HEK293 (cell line): ENCODE data around the gene USP7.
A peak's percentile ranks its signal among the peaks of the same experiment; 100 is the strongest.

Source experiments
- CTCF ChIA-PET: fragments of 350-600 bp; formaldehyde crosslinking; extraction: SDS; loops from one replicate; lab custom pipeline; 2021; ENCODE audit warnings: antibody characterized with exemption; lab: Yijun Ruan, JAX
- POLR2A ChIA-PET: fragments of 300-600 bp; formaldehyde crosslinking; extraction: SDS; loops from one replicate; lab custom pipeline; 2020; ENCODE audit warnings: antibody characterized with exemption, inconsistent platforms; lab: Yijun Ruan, JAX
- H3K27ac ChIP-seq: fragments of 200-500 bp; sonication (Bioruptor generic); 2 replicates; pipeline ENCODE4 v1.5.1; 2014; ENCODE audit warnings: low read depth, low read length, control low read depth, inconsistent platforms; ENCODE audit errors: extremely low read depth
- H3K36me3 ChIP-seq, 2 experiments: fragments of 200-500 bp in 1 of 2; sonication (Bioruptor generic) in 1 of 2; 1 replicate in 1 of 2; 2 replicates in 1 of 2; pipeline ENCODE4 v1.5.1; 2014 to 2017; ENCODE audit warnings: inconsistent platforms in 2 of 2, low read length in 2 of 2; ENCODE audit not compliant: control insufficient read depth in 2 of 2, insufficient read depth in 1 of 2
- H3K4me1 ChIP-seq: fragments of 200-500 bp; sonication (Bioruptor generic); 2 replicates; pipeline ENCODE4 v1.5.1; 2014; ENCODE audit warnings: mild to moderate bottlenecking, low read length, inconsistent platforms; ENCODE audit not compliant: control insufficient read depth, insufficient read depth
- H3K4me3 ChIP-seq: 2 replicates; pipeline ENCODE4 v1.5.1; 2011; ENCODE audit warnings: low read depth, mild to moderate bottlenecking, control low read depth, low read length, moderate library complexity
- H3K9me3 ChIP-seq: fragments of 200-500 bp; sonication (Bioruptor generic); 2 replicates; pipeline ENCODE4 v1.5.1; 2014; ENCODE audit warnings: low read depth, low read length, inconsistent platforms; ENCODE audit not compliant: control insufficient read depth, insufficient read depth
- ELK4 ChIP-seq: IDR thresholded peaks from 2 replicates; pipeline ENCODE4 v1.6.1; 2011; ENCODE audit warnings: mild to moderate bottlenecking, low read depth, low read length, borderline replicate concordance
- HOXC10 ChIP-seq: sonication (generic); formaldehyde crosslinking; IDR thresholded peaks from 2 replicates; pipeline ENCODE4 v1.8.1; 2023; ENCODE audit warnings: mild to moderate bottlenecking, missing genetic modification reagents
- KLF10 ChIP-seq: fragments of 450-650 bp; IDR thresholded peaks from 2 replicates; pipeline ENCODE4 v1.5.1; 2018; ENCODE audit warnings: missing biosample characterization, mild to moderate bottlenecking, missing genetic modification characterization
- PRDM10 ChIP-seq: fragments of 450-650 bp; formaldehyde crosslinking; IDR thresholded peaks from 2 replicates; pipeline ENCODE4 v1.5.1; 2016; ENCODE audit warnings: missing biosample characterization, missing genetic modification characterization
- SETDB1 ChIP-seq: IDR thresholded peaks from one replicate; pipeline ENCODE4 v1.6.1; 2017; ENCODE audit warnings: mild to moderate bottlenecking, low read length, moderate library complexity, mixed read lengths; ENCODE audit not compliant: insufficient read length
- SP2 ChIP-seq: fragments of 450-650 bp; formaldehyde crosslinking; IDR thresholded peaks from 2 replicates; pipeline ENCODE4 v1.5.1; 2016; ENCODE audit warnings: missing biosample characterization, missing genetic modification characterization
- WT1 ChIP-seq: fragments of 450-650 bp; formaldehyde crosslinking; IDR thresholded peaks from 2 replicates; pipeline ENCODE4 v1.5.1; 2016; ENCODE audit warnings: missing biosample characterization, missing genetic modification characterization
- ZBTB8A ChIP-seq: fragments of 450-650 bp; formaldehyde crosslinking; IDR thresholded peaks from 2 replicates; pipeline ENCODE4 v1.5.1; 2016; ENCODE audit warnings: missing biosample characterization, missing genetic modification characterization
- ZFP37 ChIP-seq: fragments of 450-650 bp; formaldehyde crosslinking; IDR thresholded peaks from 2 replicates; pipeline ENCODE4 v1.5.1; 2016; ENCODE audit warnings: missing biosample characterization, missing genetic modification characterization
- ZNF157 ChIP-seq: fragments of 450-650 bp; formaldehyde crosslinking; IDR thresholded peaks from 2 replicates; pipeline ENCODE4 v1.5.1; 2016; ENCODE audit warnings: missing biosample characterization, missing genetic modification characterization
- ZNF223 ChIP-seq: fragments of 450-650 bp; formaldehyde crosslinking; IDR thresholded peaks from 2 replicates; pipeline ENCODE4 v1.5.1; 2016; ENCODE audit warnings: missing biosample characterization, missing genetic modification characterization
- ZNF311 ChIP-seq: fragments of 450-650 bp; formaldehyde crosslinking; IDR thresholded peaks from 2 replicates; pipeline ENCODE4 v1.5.1; 2017; ENCODE audit warnings: missing biosample characterization, missing genetic modification characterization, borderline replicate concordance
- ZNF335 ChIP-seq: fragments of 450-650 bp; formaldehyde crosslinking; conservative IDR thresholded peaks from 2 replicates; pipeline ENCODE4 v1.5.1; 2016; ENCODE audit warnings: missing biosample characterization, missing genetic modification characterization
- ZNF423 ChIP-seq: fragments of 450-650 bp; formaldehyde crosslinking; IDR thresholded peaks from 2 replicates; pipeline ENCODE4 v1.5.1; 2016; ENCODE audit warnings: missing biosample characterization, missing genetic modification characterization
- ZNF610 ChIP-seq: fragments of 450-650 bp; formaldehyde crosslinking; IDR thresholded peaks from 2 replicates; pipeline ENCODE4 v1.5.1; 2016; ENCODE audit warnings: missing biosample characterization, missing genetic modification characterization, borderline replicate concordance
- TF ChIP-seq, protein P1 (sequence below): fragments of 450-650 bp; formaldehyde crosslinking; IDR thresholded peaks from 2 replicates; pipeline ENCODE4 v1.5.1; 2016; ENCODE audit warnings: missing biosample characterization, missing genetic modification characterization
- TF ChIP-seq, protein P2 (sequence below): fragments of 450-650 bp; formaldehyde crosslinking; IDR thresholded peaks from 2 replicates; pipeline ENCODE4 v1.5.1; 2016; ENCODE audit warnings: missing biosample characterization, missing genetic modification characterization, borderline replicate concordance
- TF ChIP-seq, protein P3 (sequence below): fragments of 450-650 bp; formaldehyde crosslinking; IDR thresholded peaks from 2 replicates; pipeline ENCODE4; 2016; ENCODE audit warnings: missing biosample characterization, missing genetic modification characterization

USP7 gene

GRCh38 chr16:8998108-8998507 lies 34.4 kb upstream of the USP7 start:
- H3K9me3 ChIP-seq: no peaks in the 10 kb centered on the region
- no peak overlapping the region for H3K27ac ChIP-seq
- no peak overlapping the region for H3K4me3 ChIP-seq
- H3K4me1 ChIP-seq: no peaks in the 10 kb centered on the region
- no peaks in the 10 kb centered on the region for H3K36me3 ChIP-seq
- TF ChIP-seq, protein P1, sequence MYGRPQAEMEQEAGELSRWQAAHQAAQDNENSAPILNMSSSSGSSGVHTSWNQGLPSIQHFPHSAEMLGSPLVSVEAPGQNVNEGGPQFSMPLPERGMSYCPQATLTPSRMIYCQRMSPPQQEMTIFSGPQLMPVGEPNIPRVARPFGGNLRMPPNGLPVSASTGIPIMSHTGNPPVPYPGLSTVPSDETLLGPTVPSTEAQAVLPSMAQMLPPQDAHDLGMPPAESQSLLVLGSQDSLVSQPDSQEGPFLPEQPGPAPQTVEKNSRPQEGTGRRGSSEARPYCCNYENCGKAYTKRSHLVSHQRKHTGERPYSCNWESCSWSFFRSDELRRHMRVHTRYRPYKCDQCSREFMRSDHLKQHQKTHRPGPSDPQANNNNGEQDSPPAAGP (tag by site-specific recombination): no peak
- 0 out of 2 replicates have a peak, but pooled peaks have one; percentile 46 for TF ChIP-seq PRDM10
- POLR2A ChIA-PET: no interaction called here
- CTCF ChIA-PET: interaction anchor here (0.6 kb wide), 1 partner anchor 93 kb away, joined by 3 read pairs; no protein-coding TSS in a partner anchor

- no peaks in the 10 kb centered on the region for H3K36me3 ChIP-seq
- H3K4me1 ChIP-seq: no peaks in the 10 kb centered on the region
- no peaks in the 10 kb centered on the region for H3K9me3 ChIP-seq
- no peak overlapping the region for H3K27ac ChIP-seq
- TF ChIP-seq SP2 (peak; percentile 53), HOXC10 (CRISPR knock-in tag) (no peak)
- H3K4me3 ChIP-seq: no peak overlapping the region
- ChIA-PET POLR2A (interaction anchor here (1.2 kb wide), 1 partner anchor 12 kb away, joined by 3 read pairs; no protein-coding TSS in a partner anchor), CTCF (interaction anchor here (1.2 to 1.4 kb wide), 2 partner anchors 12 to 36 kb away, joined by 6 to 10 read pairs; no protein-coding TSS in a partner anchor)
Observed at GRCh38 chr16:8996891-8997290, 33.2 kb upstream of the USP7 start.

DNA sequence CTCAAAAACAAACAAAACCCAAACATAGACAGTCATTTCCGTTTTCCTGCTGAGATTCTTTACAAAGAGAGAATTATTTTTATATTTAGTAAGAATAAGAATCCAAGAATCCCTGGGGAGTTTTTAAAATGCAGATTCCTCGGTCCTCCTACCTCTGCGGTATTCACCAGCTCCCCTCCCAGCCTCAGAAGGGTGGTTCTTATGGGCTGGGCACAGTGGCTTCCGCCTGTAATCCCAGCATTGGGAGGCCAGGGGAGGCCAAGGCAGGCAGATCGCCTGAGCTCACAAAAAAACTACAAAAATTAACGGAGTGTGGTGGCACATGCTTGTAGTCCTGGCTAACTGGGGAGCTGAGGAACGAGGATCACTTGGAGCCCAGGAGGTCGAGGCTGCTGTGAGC lies 26.7 kb upstream of the USP7 start:
- H3K36me3 ChIP-seq: no peaks in the 10 kb centered on the region
- H3K27ac ChIP-seq: no peak overlapping the region
- H3K4me3 ChIP-seq: no peak overlapping the region
- H3K4me1 ChIP-seq: no peaks in the 10 kb centered on the region
- CTCF ChIA-PET: interaction anchor here (2.0 kb wide), 1 partner anchor 18 kb away, joined by 9 read pairs; no protein-coding TSS in a partner anchor
- TF ChIP-seq ZNF610 (tag by site-specific recombination): no peak
- TF ChIP-seq ZNF423 (tag by site-specific recombination): no peak
- TF ChIP-seq ZNF311 (tag by site-specific recombination): no peak
- TF ChIP-seq, protein P2, sequence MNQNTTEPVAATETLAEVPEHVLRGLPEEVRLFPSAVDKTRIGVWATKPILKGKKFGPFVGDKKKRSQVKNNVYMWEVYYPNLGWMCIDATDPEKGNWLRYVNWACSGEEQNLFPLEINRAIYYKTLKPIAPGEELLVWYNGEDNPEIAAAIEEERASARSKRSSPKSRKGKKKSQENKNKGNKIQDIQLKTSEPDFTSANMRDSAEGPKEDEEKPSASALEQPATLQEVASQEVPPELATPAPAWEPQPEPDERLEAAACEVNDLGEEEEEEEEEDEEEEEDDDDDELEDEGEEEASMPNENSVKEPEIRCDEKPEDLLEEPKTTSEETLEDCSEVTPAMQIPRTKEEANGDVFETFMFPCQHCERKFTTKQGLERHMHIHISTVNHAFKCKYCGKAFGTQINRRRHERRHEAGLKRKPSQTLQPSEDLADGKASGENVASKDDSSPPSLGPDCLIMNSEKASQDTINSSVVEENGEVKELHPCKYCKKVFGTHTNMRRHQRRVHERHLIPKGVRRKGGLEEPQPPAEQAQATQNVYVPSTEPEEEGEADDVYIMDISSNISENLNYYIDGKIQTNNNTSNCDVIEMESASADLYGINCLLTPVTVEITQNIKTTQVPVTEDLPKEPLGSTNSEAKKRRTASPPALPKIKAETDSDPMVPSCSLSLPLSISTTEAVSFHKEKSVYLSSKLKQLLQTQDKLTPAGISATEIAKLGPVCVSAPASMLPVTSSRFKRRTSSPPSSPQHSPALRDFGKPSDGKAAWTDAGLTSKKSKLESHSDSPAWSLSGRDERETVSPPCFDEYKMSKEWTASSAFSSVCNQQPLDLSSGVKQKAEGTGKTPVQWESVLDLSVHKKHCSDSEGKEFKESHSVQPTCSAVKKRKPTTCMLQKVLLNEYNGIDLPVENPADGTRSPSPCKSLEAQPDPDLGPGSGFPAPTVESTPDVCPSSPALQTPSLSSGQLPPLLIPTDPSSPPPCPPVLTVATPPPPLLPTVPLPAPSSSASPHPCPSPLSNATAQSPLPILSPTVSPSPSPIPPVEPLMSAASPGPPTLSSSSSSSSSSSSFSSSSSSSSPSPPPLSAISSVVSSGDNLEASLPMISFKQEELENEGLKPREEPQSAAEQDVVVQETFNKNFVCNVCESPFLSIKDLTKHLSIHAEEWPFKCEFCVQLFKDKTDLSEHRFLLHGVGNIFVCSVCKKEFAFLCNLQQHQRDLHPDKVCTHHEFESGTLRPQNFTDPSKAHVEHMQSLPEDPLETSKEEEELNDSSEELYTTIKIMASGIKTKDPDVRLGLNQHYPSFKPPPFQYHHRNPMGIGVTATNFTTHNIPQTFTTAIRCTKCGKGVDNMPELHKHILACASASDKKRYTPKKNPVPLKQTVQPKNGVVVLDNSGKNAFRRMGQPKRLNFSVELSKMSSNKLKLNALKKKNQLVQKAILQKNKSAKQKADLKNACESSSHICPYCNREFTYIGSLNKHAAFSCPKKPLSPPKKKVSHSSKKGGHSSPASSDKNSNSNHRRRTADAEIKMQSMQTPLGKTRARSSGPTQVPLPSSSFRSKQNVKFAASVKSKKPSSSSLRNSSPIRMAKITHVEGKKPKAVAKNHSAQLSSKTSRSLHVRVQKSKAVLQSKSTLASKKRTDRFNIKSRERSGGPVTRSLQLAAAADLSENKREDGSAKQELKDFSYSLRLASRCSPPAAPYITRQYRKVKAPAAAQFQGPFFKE: no peak
- no peak for TF ChIP-seq ZBTB8A (tag by site-specific recombination)
- TF ChIP-seq WT1 (tag by site-specific recombination): no peak
- TF ChIP-seq ELK4: no peak
- no peak for TF ChIP-seq ZFP37 (tag by site-specific recombination)
- no peak for TF ChIP-seq ZNF157 (tag by site-specific recombination)
- no peak for TF ChIP-seq KLF10 (tag by site-specific recombination)
- TF ChIP-seq ZNF335: no peak
- TF ChIP-seq ZNF223: no peak
- TF ChIP-seq SETDB1: no peak
- TF ChIP-seq, protein P3, sequence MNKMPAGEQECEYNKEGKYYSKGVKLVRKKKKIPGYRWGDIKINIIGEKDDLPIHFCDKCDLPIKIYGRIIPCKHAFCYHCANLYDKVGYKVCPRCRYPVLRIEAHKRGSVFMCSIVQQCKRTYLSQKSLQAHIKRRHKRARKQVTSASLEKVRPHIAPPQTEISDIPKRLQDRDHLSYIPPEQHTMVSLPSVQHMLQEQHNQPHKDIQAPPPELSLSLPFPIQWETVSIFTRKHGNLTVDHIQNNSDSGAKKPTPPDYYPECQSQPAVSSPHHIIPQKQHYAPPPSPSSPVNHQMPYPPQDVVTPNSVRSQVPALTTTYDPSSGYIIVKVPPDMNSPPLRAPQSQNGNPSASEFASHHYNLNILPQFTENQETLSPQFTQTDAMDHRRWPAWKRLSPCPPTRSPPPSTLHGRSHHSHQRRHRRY (tag by site-specific recombination): no peak
- H3K9me3 ChIP-seq: no peaks in the 10 kb centered on the region
- POLR2A ChIA-PET: no interaction called here
